Stimulated activated CD8-positive, alpha-beta memory T cell treated with anti-CD3 and anti-CD28 coated beads, Interleukin-12 subunit alpha, Interleukin-12 subunit beta, amount 100 ng/mL, for 1 hour (primary cell): ENCODE data around the gene GSTO1.

Experiments
- DNase-seq: peaks from one replicate; pipeline ENCODE4 v3.0.0-alpha.2; 2020; ENCODE audit warnings: low read depth

The GSTO1 gene

DNA sequence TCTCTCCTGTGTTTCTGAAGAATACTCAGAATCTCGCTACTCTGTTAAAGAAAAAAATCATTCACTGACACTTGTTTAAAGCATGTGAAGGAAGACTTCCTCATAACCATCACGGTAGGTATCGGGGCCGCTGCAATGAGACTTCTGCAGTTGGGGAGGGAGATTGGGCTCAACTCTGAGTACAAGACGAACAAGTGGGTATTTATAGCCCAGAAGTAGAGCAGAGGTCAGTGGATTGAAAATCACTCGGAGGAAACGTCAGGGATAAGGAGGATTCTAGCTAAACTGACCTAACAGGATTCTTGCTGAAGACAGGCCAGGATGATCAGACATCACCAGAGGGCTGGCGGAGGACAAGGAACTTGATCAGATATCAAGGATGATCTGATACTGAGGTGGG lies 50.2 kb downstream of the GSTO1 start:
- DNase-seq = no peak

DNA sequence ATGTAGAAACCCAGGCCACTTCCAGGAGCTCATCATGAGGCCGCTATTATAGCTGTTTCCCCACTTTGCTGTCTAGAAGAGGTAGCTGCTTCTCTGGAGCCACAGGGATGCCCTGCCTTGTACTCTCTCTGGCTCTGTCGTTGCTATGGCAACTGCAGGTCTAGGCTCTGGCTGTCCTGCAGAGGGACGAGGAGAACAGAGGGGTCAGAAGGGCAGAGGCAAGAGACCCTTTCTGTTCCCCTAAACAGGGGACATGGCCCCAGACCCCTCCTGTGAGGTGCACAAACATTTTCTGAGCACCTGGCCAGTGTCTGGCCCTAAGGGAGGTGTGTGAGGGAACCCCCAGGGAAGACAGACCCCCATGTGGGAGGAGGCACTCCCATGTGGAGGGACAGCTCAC lies 52.2 kb downstream of the GSTO1 start:
- no peak for DNase-seq

DNA sequence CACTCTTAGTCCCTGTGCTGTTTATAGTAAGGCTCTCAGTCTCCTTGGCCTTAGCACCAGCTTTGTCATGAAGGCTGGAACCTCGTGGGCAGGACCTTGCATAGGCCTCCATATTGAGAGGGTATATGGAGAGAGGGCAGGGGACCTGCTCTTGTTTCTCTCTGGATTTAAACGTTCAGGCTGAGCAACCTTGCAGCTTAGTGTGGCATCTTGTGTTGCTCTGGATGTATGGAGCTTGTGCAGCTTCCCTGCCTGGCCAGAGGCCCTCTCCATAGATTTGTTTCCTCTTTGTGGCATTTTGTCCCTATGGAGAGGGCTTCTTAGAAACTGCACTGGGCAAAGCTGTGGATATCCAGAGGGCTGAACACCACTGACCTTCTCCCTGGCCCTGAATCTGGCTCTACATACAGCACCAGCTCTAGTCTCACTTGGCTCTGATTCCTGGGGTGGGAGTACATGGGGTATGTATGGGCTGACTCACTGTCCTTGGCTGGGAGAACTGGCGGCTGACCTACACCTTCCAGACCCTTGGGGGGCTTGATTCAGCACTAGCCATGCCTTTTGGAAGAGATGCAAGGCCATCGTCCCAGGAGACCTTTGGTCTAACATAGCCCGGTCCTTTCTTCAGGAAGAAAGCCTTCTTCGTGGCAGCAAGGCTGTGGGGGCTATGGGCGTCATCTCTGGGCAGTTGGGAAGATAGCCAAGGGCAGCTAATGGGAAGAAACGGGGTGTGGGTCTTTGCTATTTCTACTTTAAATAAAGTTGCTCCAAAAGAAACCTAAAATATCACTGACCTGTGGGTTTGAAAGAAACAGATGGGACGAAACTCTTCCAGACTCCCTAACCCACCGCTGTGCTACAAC lies 53.1 kb downstream of the GSTO1 start:
- DNase-seq = no peak

DNA sequence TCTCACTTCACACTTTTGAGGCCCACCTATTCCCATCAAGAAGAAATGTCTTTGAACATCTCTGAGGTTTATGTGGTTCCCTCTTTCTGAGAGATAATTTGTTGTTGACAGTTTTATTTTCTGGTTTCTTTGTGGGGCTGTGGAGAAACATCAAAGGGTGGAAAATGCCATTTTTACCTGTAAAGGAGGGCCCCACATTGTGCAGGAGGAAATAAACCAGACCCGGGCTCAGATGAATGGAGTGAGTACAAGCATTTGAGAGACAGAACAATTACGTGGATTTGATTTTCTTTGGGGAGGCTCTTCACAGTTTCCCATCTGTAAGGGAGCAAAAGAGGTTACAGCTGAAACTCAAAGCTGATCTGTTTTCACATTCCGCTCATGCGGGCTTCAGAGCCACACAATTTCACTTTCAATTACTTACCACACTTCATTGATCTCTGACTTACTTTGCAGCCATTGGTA lies 53.8 kb downstream of the GSTO1 start:
- DNase-seq = no peak

DNA sequence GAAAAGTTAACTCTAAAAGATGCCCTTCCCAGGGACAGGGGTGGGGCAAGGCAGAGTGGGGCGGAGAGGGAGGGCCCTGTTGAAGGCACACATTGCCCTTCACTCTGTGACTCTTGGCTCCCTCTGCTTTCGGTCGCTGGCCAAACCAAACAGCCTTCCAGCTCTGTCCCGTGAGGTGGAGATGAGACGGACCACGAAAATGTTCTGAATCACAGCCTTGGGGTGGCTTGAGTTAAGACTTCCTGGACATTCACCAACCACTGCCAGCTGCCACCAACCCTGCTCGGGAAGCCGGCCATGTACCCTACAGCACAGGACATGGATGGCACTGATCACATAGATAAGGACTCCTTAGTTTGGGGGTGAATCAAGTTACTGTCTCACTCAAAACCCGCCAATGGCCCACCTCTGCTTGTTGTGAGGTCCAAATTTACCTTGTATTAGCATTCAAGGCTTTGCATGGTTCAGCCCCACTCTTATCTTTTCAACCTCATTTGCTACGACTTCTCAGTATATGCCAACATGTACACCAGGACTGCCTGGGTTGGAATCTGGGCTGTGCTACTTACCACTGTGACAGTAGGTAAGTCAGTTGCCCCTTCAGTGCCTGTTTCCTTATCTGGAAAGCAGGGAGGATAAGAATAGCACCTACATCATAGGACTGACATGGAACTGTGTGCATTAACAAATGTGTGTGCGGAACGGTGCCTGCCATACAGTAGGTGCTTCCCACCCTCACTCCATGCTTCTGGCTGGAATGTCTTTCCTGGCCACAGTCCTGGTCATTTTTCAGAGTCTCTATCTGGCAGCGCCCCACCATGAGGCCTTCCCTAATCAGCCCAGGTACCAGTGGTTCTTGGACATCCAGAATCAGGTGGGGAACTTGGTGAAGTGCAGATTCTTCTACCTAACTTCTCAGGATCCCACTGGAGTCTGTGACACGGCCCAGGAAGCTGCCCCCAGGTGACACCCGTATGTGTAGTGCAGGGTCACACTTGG lies 55.6 kb downstream of the GSTO1 start:
- no peak for DNase-seq

DNA sequence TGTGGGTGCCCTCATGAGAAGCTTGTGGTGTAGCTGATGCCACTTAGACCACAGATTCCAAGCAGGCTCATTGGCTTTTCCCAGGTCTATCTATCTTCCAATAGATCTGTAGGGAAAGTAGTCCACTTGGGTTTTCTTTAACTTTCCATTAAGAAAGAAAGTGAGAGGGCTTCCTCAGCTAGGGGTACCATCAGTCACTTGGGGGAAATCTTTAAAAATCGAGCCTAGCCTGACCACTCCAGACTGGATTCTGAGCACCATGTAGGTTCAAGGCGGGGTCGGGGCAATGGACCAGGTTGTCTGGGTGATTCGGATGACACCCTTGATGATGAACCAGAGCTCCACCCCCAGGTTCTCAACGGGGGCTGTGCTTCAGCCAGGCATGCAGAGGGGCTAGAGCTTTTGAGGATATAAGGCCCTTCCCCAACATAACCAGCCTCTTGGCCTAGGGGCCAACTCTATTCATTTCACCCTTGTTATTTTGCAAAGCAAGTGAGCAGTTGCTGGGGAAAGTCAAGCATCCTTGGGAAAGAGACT lies 56.6 kb downstream of the GSTO1 start:
- DNase-seq = no peak

DNA sequence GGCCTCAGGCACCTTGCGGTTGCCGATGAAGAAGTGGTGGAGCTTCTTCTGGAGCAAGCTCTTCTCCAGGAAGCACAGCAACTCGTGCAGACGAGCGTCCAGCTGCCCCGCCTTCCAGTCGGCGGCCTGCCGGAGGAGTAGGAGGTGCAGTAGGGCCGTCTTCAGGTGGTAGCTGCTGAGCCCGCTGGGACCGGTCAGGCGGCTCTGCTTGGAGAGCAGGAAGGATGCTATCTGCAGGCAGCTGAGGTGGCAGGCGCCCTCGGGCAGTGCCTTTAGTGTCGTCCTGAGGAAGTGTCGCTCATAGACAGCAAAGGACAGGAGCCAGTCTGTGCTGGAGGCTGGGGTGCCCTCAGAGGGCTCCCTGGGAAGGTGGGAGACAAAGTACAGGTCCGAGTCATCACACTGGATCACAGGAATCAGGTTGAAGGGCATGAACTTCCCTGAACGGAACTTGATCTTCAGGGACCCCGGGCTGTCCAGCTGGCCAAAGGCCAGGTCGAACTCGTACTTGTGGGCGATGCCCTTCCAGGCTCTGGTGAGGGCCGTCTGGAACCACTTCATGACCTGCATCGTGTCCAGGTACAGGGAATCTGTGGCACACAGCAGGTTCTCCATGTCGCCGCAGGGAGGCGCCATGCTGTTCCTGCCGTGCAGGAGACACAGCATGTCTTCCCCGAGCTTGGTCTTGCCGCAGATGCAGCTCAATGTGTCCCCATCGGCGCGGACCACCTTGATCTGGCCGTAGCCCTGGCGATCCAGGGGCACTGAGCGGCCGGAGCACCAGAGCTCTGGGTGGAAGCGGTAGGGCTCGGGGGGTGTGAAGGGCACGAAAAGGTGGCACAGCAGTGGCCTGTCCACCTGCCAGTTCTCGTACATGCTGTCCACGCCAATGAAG lies 60.1 kb downstream of the GSTO1 start:
- DNase-seq = no peak

DNA sequence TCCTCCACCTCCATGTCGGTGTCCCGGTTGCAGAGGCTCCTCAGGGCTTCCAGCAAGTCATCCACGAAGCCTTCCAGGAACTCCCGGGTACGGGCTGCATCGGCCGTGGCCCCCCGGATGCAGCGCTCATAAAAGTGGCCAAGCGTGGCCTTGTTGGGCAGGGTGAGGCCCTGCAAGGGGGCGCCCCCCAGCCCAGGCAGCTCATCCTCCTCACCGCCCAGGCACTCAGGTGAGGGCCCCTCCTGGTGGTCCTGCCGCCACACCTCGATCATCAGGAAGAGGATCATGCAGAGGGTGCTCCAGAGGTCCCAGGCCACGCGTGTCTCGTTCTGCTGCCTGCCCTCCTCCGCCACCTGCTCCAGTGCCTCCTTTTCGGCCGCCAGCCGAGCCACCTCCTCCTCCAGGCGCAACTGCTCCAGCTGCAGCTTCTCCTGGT lies 60.8 kb downstream of the GSTO1 start:
- DNase-seq = no peak

DNA sequence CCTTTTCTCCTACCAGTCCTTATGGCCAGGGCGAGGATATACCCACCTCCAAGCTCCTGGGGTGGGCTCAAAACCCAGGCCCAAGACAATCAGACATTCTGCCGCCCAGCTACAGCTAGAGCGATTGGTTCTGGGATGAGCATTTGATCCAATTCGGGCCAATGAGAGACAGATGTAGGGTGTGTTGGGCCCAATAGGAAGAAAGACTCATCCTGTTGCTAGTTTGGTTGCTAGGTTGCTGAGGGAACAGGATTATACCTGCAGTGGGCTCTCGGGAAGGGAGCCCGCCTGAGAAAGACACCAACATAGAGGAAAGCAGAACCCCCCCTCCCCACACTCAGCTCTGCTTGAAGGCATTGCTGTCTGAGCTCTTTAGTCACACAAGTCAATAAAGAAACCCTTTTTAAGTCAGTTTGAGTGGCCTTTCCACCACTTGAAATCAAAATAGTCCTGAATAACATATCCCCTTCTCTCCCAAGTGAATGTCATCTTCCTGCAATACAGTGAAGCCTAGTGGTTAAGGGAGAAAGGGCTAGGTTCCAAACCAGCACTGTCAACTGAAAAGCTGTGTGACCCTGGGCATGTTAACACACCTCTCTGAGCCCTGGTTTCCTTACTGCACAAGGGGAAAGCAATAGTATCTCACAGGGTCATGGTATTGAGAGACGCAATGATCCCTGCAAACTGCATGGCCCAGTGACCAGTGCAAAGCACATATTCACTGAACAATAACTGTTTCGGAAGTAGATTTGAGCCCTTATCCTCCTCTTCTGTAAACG lies 61.8 kb downstream of the GSTO1 start:
- DNase-seq = no peak
